IMR-90 (cell line): ENCODE data around the gene NPEPPS. TPM values are rescaled to one million over a fixed set of nuclear protein-coding genes. Genes with fewer than 3 reads are reported as not detected.

Experiments used
- ATAC-seq: fragments of 200-7000 bp; cut with Tn5 transposase; 2 replicates; pipeline ENCODE4 v1.9.1; 2020; ENCODE audit warnings: low read depth, mild to moderate bottlenecking, moderate library complexity
- BruUV-seq: library from RNA; stranded (reverse); fragments of 400-500 nt; replicated peaks from 2 replicates; lab custom pipeline; 2021; lab: Mats Ljungman, UMichigan
- CTCF ChIA-PET: fragments of 300-600 bp; formaldehyde crosslinking; extraction: SDS; loops from one replicate; lab custom pipeline; 2021; ENCODE audit warnings: antibody characterized with exemption; lab: Yijun Ruan, JAX
- POLR2A ChIA-PET: fragments of 300-600 bp; sonication (Branson Sonifier 250); formaldehyde crosslinking; loops from one replicate; lab custom pipeline; 2022; ENCODE audit warnings: antibody characterized with exemption; ENCODE audit not compliant: unreplicated experiment; lab: Charles Lee
- DNase-seq: peaks from one replicate; pipeline ENCODE4 v3.0.0; 2013
- H2AFZ ChIP-seq: replicated peaks from 2 replicates; pipeline ENCODE3; 2013; ENCODE audit warnings: low read length, mild to moderate bottlenecking; ENCODE audit not compliant: poor library complexity
- H2AK5ac ChIP-seq: 2 replicates; pipeline ENCODE4 v1.6.1; 2013; ENCODE audit warnings: low read depth, low read length, inconsistent platforms
- H2AK9ac ChIP-seq: replicated peaks from 2 replicates; pipeline ENCODE3; 2013; ENCODE audit warnings: mild to moderate bottlenecking, low read depth, low read length, moderate library complexity; ENCODE audit not compliant: poor library complexity
- H2BK120ac ChIP-seq: 2 replicates; pipeline ENCODE4 v1.6.1; 2013; ENCODE audit warnings: low read depth, low read length, inconsistent platforms
- H2BK15ac ChIP-seq: 3 replicates; pipeline ENCODE4 v1.6.1; 2013; ENCODE audit warnings: low read depth, low read length, inconsistent platforms
- H2BK20ac ChIP-seq: 2 replicates; pipeline ENCODE4 v1.6.1; 2013; ENCODE audit warnings: low read depth, mild to moderate bottlenecking, inconsistent platforms, low read length, moderate library complexity
- H2BK5ac ChIP-seq: 2 replicates; pipeline ENCODE4 v1.6.1; 2013; ENCODE audit warnings: mild to moderate bottlenecking, low read depth, low read length, inconsistent platforms; ENCODE audit not compliant: poor library complexity, severe bottlenecking
- H3K14ac ChIP-seq: replicated peaks from 2 replicates; pipeline ENCODE4 v1.6.1; 2013; ENCODE audit warnings: low read depth, low read length, inconsistent platforms
- H3K18ac ChIP-seq: 2 replicates; pipeline ENCODE4 v1.6.1; 2013; ENCODE audit warnings: low read depth, low read length, control low read depth
- H3K23ac ChIP-seq: 2 replicates; pipeline ENCODE4 v1.6.1; 2013; ENCODE audit warnings: low read depth, low read length, inconsistent platforms
- H3K27ac ChIP-seq: 2 replicates; pipeline ENCODE4 v1.5.1; 2013; ENCODE audit warnings: mild to moderate bottlenecking, control low read depth, low read length; ENCODE audit not compliant: insufficient read depth
- H3K27me3 ChIP-seq: 2 replicates; pipeline ENCODE4 v1.6.1; 2013; ENCODE audit warnings: low read length; ENCODE audit not compliant: control insufficient read depth, insufficient read depth
- H3K36me3 ChIP-seq: 2 replicates; pipeline ENCODE4 v1.6.1; 2013; ENCODE audit warnings: low read length, mixed read lengths; ENCODE audit not compliant: control insufficient read depth, insufficient read depth
- H3K4ac ChIP-seq: 2 replicates; pipeline ENCODE4 v1.6.1; 2013; ENCODE audit warnings: low read depth, low read length, inconsistent platforms
- H3K4me1 ChIP-seq: 2 replicates; pipeline ENCODE4 v1.6.1; 2013; ENCODE audit warnings: low read length, mixed read lengths; ENCODE audit not compliant: control insufficient read depth, insufficient read depth
- H3K4me2 ChIP-seq: 2 replicates; pipeline ENCODE4 v1.6.1; 2013; ENCODE audit warnings: low read depth, mild to moderate bottlenecking, control low read depth, low read length, moderate library complexity
- H3K4me3 ChIP-seq: 2 replicates; pipeline ENCODE4 v1.5.1; 2013; ENCODE audit warnings: low read depth, mild to moderate bottlenecking, control low read depth, low read length, moderate library complexity; ENCODE audit not compliant: insufficient read depth
- H3K56ac ChIP-seq: 2 replicates; pipeline ENCODE4 v1.6.1; 2013; ENCODE audit warnings: low read length, inconsistent platforms; ENCODE audit not compliant: insufficient read depth; ENCODE audit errors: extremely low read depth
- H3K79me1 ChIP-seq, 2 experiments: 2 replicates each; pipeline ENCODE4 v1.6.1; 2013; ENCODE audit warnings: low read length in 2 of 2, inconsistent platforms in 1 of 2, low read depth in 1 of 2
- H3K9ac ChIP-seq: 2 replicates; pipeline ENCODE4 v1.6.1; 2013; ENCODE audit warnings: low read depth, low read length, control low read depth
- H3K9me1 ChIP-seq: 2 replicates; pipeline ENCODE4 v1.6.1; 2013; ENCODE audit warnings: low read length, inconsistent platforms; ENCODE audit not compliant: insufficient read depth
- H3K9me3 ChIP-seq: 2 replicates; pipeline ENCODE4 v1.6.1; 2013; ENCODE audit warnings: low read length; ENCODE audit not compliant: control insufficient read depth, insufficient read depth
- H4K20me1 ChIP-seq: 2 replicates; pipeline ENCODE4 v1.6.1; 2013; ENCODE audit warnings: low read length, inconsistent platforms; ENCODE audit not compliant: insufficient read depth
- H4K5ac ChIP-seq: 2 replicates; pipeline ENCODE4 v1.6.1; 2013; ENCODE audit warnings: mild to moderate bottlenecking, low read depth, low read length, control low read depth
- H4K8ac ChIP-seq, 2 experiments: 2 replicates each; pipeline ENCODE4 v1.6.1; 2013; ENCODE audit warnings: low read depth in 2 of 2, low read length in 2 of 2, control low read depth in 1 of 2, inconsistent platforms in 1 of 2
- H4K91ac ChIP-seq: 2 replicates; pipeline ENCODE4 v1.6.1; 2013; ENCODE audit warnings: low read depth, low read length, inconsistent platforms; ENCODE audit not compliant: insufficient read depth
- CEBPB ChIP-seq: IDR thresholded peaks from 2 replicates; pipeline ENCODE4 v1.6.1; 2012; ENCODE audit warnings: low read depth, low read length, improper control_type of control experiment
- WGBS, 2 experiments: methylation state at CpG; one replicate each; pipeline versions ENCODE4 v1.1.5 to v1.1.7; 2013; ENCODE audit warnings: missing lambda C conversion rate in 2 of 2; ENCODE audit not compliant: insufficient read length in 1 of 2; ENCODE audit errors: extremely low coverage in 2 of 2; 5-methylcytosine and 5-hydroxymethylcytosine counted together
- dilution Hi-C: fragments of 300-500 bp; cut with HindIII; formaldehyde crosslinking; loops from one replicate; pipeline ENCODE4 v1.14.3; 2018; ENCODE audit warnings: low sequenced_read_pairs; ENCODE audit not compliant: unreplicated experiment
- in situ Hi-C: fragments of 300-500 bp; cut with MboI; formaldehyde crosslinking; loops from 3 replicates; pipeline ENCODE4 v1.14.3; 2019; ENCODE audit warnings: low sequenced_read_pairs, inconsistent platforms, mixed read lengths
- intact Hi-C: fragments of 100-400 bp; cut with micrococcal nuclease; formaldehyde crosslinking; loops from 2 replicates; pipeline ENCODE4 v1.10.0; 2022
- polyA plus RNA-seq, 3 experiments: library from polyadenylated mRNA; depleted of rRNA; stranded (reverse); fragments of >200 nt; gene quantifications; 2 replicates each; pipeline ENCODE4 v1.2.3, GENCODE V29; 2012; ENCODE audit warnings: low replicate concordance in 1 of 3
- total RNA-seq: library from RNA; depleted of rRNA; stranded (reverse); fragments of >200 nt; gene quantifications from 2 replicates; pipeline ENCODE4 v1.2.3, GENCODE V29; 2012
- TF ChIP-seq, protein P1 (sequence below): fragments of 150-350 bp; IDR thresholded peaks from 2 replicates; pipeline ENCODE4 v1.6.1; 2016; ENCODE audit warnings: low read depth, mild to moderate bottlenecking, low read length, moderate library complexity, borderline replicate concordance

The NPEPPS gene
- total and polyA plus RNA-seq, 2 of the 4 experiments (the other 2 are of a cell fraction): 54.1 to 64.6 TPM

DNA sequence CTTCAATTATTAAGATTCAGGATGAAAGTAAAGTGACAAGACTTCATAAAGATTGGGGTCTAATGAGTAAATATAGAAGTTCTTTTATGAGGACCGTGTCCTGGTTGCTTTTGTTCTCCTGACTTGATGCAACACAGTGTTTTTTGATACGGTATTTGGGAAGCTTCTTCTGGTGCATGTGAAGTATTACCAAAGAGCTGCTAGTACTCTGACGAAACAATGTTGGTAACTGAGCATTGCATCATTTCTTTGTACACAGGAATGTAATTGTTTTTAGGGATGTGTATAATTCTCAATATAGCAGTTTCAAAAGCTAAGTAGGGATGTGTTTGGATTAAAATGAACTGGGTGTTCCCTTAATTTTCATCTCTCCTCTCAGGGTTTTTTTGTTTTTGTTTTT, 134.7 kb downstream of the NPEPPS start:
- Histone ChIP-seq H2AK5ac (no peak overlapping the region), H3K14ac (no peak overlapping the region), H2BK5ac (no peak overlapping the region), H3K4me2 (no peak overlapping the region), H4K20me1 (peaks cover 34% of the 10 kb centered on the region), H2AFZ (no peak overlapping the region), H2BK20ac (no peak overlapping the region), H4K91ac (no peak overlapping the region), H2AK9ac (no peak overlapping the region), H4K8ac (no peak overlapping the region), H3K9me1 (no peaks in the 10 kb centered on the region), H3K36me3 (peaks cover 61% of the 10 kb centered on the region), H3K23ac (no peak overlapping the region), H2BK15ac (no peak overlapping the region), H3K4ac (no peak overlapping the region), H3K4me1 (no peaks in the 10 kb centered on the region; the same call in 1 of the 2 replicates), H3K4me3 (no peak overlapping the region), H3K18ac (no peak overlapping the region), H3K27me3 (no peaks in the 10 kb centered on the region), H3K27ac (no peak overlapping the region), H2BK120ac (no peak overlapping the region), H3K9me3 (no peaks in the 10 kb centered on the region), H3K79me1 (peaks cover 22 to 27% of the 10 kb centered on the region in 2 experiments), H3K56ac (no peak overlapping the region), H4K5ac (no peak overlapping the region), H3K9ac (no peak overlapping the region)
- CTCF ChIA-PET: interaction anchor here (2.5 kb wide), 1 partner anchor 8 kb away, joined by 10 read pairs; no protein-coding TSS in a partner anchor
- peak; percentile 33 for DNase-seq
- intact Hi-C loops (no loop called here), in situ Hi-C loops (no loop called here), dilution Hi-C loops (no loop called here)
- ATAC-seq: no peak; the same call in 1 of the 2 replicates
- no TSS peak for BruUV-seq
- 88% methylated on average over 2 of the region's 3 CpGs; no CpG with 5 or more reads in 1 of the 2 experiments for whole genome bisulfite sequencing, 2 experiments
- TF ChIP-seq, protein P1, sequence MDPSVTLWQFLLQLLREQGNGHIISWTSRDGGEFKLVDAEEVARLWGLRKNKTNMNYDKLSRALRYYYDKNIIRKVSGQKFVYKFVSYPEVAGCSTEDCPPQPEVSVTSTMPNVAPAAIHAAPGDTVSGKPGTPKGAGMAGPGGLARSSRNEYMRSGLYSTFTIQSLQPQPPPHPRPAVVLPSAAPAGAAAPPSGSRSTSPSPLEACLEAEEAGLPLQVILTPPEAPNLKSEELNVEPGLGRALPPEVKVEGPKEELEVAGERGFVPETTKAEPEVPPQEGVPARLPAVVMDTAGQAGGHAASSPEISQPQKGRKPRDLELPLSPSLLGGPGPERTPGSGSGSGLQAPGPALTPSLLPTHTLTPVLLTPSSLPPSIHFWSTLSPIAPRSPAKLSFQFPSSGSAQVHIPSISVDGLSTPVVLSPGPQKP: no peak
- peak; percentile 80 for TF ChIP-seq CEBPB
- POLR2A ChIA-PET: interaction anchor here (0.7 kb wide), 1 partner anchor 366 kb away, joined by 3 read pairs; no protein-coding TSS in a partner anchor
